T47D (cell line): ENCODE measurements around the gene HLA-G.
A peak's percentile ranks its signal among the peaks of the same experiment; 100 is the strongest.

Experiments
- DNase-seq, 2 experiments: peaks; one replicate each; pipeline versions ENCODE4 v3.0.0 to v3.0.0-alpha.2; 2011 to 2012; ENCODE audit warnings: low read depth in 1 of 2, low spot score in 1 of 2
- JUND ChIP-seq: IDR thresholded peaks from 2 replicates; pipeline ENCODE4 v1.6.1; 2012; ENCODE audit warnings: low read depth
- in situ Hi-C: cut with HindIII; loops from 2 replicates; pipeline ENCODE4 v1.10.0; 2016; ENCODE audit warnings: low sequenced_read_pairs, low pct_unique_long_range_greater_than_20kb

Gene HLA-G

DNA sequence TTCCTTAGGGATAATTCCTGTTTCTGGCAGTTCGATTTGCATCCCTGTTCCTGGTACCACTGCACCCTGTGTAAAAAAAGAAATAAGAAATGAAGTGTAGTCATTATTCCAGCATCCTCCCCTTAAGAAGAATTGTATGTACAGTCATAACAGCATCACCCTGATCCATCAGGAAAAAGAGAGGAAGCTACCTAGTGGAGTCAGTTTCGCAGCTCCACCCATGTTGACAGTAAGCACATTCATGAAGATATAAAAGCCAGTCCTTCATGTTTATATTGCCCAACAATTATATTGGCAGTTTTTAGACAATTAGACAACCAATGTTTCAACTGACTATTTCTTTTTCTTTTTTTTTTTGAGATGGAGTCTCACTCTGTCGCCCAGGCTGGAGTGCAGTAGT, 21.2 kb upstream of the HLA-G start:
- in situ Hi-C loops, result no loop called here
- no peak for TF ChIP-seq JUND
- DNase-seq, result no peak

DNA sequence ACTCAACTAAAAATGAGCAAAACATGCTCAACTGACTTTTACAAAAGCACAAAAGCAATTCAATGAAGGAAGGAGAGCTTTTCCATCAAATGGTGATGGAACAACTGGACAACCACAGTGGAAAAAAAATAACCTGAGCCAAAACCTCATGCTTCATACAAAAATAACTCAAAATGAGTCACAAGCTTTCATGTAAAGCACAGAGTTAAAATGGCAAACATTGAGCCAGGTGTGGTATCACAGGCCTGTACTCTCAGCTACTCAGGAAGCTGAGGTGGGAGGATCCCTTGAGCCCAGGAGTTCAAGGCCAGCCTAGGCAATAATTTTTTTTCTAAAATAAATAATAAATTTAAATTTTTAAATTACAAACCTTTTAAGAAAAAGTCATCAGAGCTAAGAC, 18.4 kb upstream of the HLA-G start:
- no peak for TF ChIP-seq JUND
- in situ Hi-C loops, result no loop called here
- DNase-seq, result no peak

DNA sequence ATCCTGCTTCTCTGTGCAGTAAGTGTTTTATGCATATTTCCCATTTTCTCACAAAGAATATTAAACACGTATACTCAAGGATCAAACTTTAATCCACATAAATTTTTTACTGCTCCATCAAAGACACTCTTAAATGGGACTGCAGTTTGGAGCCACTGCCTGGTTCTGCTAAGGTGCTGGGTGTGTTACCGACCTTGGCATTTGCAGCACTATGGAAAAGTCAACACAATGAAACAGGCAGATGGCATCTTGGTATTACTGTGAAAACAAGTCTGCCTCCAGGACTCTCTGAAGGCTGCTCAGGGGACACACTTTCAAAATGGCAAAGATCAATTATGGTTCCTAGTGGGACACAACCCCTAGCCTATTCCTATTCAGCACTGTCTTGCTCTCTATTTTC, 17.3 kb upstream of the HLA-G start:
- DNase-seq, result peak in 1 of 2 experiments; percentile 4
- in situ Hi-C loops, result no loop called here
- no peak for TF ChIP-seq JUND

DNA sequence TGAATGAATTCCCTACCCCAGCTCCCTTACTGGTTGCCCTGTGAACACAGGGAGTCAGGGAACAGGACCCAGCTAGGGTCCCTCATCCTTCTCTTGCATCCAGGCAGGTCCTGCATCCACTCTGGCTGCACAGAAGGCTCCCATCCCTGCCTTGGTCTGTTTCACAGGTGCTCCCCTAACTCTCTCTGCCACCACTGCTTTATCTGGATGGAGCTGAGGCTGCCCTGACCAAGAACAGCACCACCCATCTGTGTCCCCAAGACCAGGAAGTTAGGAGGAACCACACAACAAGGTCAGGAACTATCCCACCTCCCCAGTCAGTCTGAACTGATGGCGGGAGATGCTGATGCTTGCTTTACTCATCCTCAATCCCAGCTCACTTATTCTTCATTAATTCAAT, 16.2 kb upstream of the HLA-G start:
- no peak for TF ChIP-seq JUND
- DNase-seq, result no peak
- in situ Hi-C loops, result no loop called here

DNA sequence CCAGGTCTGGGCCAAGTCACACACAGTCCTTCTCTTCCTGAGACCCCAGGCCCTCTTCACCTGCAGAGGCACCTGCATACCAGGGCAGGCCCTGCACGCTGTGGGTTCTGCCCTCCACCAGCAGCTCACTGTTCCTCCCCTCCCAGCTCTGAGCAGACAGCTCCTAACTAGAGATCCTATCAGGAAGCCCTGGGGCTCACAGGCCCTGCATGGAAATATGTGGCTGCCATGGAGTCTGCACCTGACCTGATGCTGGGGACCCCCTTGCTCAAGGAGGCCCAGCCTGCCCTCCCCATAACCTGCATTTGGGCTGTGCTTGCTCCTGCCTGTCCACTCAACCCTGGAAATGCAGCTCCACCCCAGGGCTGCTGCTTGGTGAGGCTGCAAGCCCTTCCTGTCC, 14.6 kb upstream of the HLA-G start:
- in situ Hi-C loops, result no loop called here
- no peak for TF ChIP-seq JUND
- no peak for DNase-seq

DNA sequence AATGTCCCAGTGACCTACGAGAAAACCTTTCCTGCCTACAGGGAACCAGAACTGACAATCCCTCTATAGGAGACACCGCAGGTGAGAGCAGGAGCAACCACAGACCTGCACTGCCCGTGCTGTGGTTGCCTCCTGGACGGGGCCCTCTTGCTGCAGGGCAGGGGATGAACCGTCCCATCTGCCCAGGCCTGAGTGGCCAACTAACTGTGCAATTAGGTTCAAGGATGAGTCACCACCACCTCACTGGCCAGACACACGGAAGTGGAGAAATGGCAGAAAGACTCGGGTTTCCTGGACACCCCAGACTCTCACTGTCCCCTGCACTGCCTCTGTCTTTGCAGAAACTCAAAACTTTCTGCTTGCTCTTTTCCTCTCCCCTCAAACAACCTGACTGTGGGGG, 13.8 kb upstream of the HLA-G start:
- no peak for TF ChIP-seq JUND
- DNase-seq, result peak in 1 of 2 experiments; percentile 40
- in situ Hi-C loops, result no loop called here

DNA sequence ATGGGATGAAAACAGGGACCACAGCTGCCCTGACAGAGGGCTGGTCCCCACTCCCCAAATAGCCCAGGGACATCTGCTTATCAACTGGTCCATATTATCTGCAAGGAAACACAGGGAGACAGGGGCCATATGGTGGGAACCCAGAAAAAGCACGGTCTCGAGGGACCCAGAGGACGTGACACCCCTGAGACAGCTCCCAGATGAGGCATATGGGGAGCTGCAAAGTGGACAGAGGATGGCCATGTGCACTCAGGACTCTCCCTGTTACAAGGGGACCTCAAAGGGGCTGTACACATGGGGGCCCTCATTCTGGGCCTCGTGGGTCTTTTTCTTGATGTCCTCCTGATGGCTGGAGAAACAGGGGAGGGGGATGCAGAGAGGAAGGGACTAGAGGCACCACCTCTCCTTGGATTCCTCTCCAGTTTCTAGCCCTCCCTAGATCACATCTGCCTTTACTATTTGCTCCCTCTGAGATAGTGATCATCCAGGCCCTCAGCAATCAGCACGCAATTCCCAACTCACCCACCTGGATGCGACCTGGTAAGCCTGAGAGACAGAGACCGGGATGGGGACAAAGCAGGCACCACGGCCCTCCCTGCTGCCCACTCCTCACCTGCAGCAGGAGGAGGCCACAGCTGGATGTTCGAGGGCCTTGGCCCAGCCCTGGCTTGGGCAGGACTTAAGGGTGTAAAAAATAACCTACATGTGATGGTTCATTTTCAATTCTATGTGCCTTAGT, 13.1 kb upstream of the HLA-G start:
- DNase-seq, result no peak
- in situ Hi-C loops, result no loop called here
- no peak for TF ChIP-seq JUND

DNA sequence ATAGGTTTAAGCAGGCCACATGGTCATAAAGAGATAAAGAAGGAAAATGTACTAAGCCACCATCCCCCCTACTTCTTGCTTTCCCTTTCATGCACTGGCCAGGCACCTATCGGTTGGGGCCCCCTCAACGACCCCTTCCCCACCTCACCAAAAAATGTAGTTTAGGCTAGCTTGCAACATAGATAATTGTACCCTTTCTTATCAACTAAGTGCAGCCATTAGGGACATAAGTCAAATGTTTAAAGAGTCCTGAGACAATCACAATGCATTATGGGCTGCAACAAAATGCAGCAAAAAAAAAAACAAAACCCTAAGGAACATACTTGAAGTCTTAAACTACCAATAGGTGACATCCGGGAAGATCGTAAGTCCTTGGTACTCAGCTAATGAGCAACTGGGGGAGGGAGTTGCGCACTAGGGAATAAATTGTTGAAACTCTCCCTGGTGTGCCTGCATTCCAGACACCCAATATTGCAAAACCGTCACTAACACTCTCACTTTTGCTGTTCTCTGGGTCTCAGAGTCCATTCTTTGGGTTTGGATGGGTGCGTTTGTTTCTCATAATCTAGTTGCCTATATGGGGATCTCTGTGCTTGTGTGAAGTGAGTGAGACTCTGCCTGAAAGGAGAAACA, 12.4 kb upstream of the HLA-G start:
- TF ChIP-seq JUND, result no peak

DNA sequence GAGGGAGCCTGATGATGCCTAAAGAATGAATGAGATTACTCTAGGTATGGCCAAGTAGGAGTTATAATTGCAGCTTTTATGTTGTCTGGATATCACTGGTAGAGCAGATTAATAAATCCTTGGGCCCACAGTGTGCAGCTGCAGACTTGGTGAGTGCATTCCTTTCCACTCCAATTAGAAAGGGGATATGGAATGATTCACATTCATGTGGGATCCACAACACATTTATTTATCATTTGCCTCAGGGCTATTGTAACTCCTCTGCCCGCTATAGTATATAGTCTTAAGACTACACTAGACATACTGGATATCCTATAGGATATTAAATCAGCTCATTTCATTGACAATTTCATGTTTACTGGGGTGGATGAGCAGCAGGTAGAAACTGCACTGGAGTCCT, 11.6 kb upstream of the HLA-G start:
- in situ Hi-C loops, result no loop called here
- DNase-seq, result no peak
- TF ChIP-seq JUND, result no peak

More for the DNA sequence above, 12.4 kb upstream of the HLA-G start:
- in situ Hi-C loops, result no loop called here
- no peak for DNase-seq

DNA sequence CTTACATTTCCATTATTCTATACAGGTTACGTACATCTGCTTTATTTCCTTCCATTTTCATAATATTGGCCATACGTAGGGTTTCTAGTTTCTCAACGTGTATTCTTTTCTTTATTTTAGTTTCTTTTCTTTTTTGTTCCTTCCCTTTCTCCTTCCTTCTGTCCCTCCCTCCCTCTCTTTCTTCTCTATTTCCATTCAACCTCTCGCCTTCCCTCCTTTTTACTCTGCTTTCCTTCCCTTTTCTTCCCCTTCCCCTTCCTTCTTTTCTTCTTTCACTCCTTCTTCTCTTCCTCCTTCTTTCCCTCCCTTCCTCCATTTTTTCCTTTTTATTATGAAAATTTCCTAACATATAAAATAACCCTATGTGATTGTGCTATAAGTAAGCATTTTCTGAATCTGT, 8.7 kb upstream of the HLA-G start:
- TF ChIP-seq JUND, result no peak

DNA sequence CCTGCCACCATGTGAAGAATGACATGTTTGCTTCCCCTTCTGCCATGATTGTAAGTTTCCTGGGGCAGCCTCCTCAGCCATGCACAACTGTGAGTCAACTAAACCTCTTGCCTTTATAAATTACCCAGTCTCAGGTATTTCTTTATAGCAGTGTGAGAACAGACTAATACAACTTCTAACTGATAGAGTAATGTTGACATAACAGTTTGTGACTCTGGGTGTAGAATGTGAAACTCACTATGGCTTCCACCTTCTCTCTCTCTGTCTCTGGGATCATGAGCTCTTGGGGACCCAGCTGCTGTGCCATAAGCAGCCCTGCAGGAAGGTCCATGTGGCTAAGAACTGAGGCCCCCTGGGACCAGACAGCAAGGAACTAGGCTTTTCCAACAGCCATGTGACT, 3.5 kb upstream of the HLA-G start:
- no peak for TF ChIP-seq JUND
- no peak for DNase-seq
- in situ Hi-C loops, result no loop called here

More for the DNA sequence above, 8.7 kb upstream of the HLA-G start:
- in situ Hi-C loops, result no loop called here
- no peak for DNase-seq

DNA sequence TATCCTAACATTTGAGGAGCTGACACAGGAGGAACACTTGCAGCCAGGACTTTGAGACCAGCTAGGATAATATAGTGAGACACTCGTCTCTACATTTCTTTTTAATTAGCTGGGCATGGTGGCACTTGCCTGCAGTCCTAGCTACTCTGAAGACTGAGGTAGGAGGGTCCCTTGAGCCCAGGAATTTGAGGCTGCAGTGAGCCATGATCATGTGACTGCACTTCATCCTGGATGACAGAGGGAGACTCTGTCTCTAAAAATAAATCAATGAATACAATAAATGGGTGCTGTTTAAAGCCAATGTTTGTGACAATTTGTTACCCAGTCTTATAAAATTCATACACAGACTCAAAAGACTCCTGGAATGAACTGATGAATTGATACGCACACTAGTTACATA, 1.8 kb upstream of the HLA-G start:
- no peak for DNase-seq
- in situ Hi-C loops, result no loop called here
- no peak for TF ChIP-seq JUND

DNA sequence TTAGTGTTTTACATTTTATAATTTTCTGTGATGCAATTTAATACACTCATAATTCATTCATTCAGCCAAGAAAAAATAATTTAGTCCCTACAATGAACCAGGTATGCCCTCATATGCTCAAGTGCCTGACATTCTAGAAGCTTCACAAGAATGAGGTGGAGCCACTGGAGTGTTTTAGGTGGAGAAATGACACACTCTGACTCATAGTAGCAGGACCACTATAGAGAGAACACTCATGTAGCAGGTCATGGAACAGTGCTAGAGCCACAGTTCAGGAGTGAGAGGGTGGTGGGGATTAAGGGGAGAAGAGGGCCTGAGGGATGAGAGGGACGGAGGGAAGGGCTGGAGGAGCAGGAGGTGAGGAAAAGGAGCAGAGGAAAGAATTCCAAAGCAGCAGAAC, 1.4 kb upstream of the HLA-G start:
- DNase-seq, result no peak
- in situ Hi-C loops, result no loop called here
- no peak for TF ChIP-seq JUND

DNA sequence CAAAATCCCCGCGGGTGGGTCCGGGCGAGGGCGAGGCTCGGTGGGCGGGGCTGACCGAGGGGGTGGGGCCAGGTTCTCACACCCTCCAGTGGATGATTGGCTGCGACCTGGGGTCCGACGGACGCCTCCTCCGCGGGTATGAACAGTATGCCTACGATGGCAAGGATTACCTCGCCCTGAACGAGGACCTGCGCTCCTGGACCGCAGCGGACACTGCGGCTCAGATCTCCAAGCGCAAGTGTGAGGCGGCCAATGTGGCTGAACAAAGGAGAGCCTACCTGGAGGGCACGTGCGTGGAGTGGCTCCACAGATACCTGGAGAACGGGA, 809 bp downstream of the HLA-G start:
- no peak for TF ChIP-seq JUND
- in situ Hi-C loops, result no loop called here
- DNase-seq, result no peak
